ENCODE results near the gene NAALADL1.

GRCh38 chr11:65026810-65027209 lies 31.5 kb downstream of the NAALADL1 start:
- TF ChIP-seq POLR2AphosphoS5 (IDR thresholded peaks at IDR 0.05; ENCODE audit: low read depth, low read length) = no peak
- no peak for TF ChIP-seq TAF1 (IDR thresholded peaks at IDR 0.05; ENCODE audit: borderline replicate concordance, low read depth, low read length)
- no peak for TF ChIP-seq POLR2A (IDR thresholded peaks at IDR 0.05; ENCODE audit: low read depth, low read length)
